KOPT-K1 (cell line): ENCODE results near the gene PPP3CA.
"Not testable (repeated sequence)": the region's sequence is repeated elsewhere in the genome, so short reads cannot be mapped to it uniquely, and the experiment has no call there.

Experiments used
- H3K27ac ChIP-seq: fragments of 200-600 bp; sonication (generic); 2 replicates; pipeline ENCODE4 v1.5.1; 2016; ENCODE audit warnings: antibody characterized with exemption, mild to moderate bottlenecking, low read depth, low read length; ENCODE audit not compliant: poor library complexity, severe bottlenecking
- H3K36me3 ChIP-seq: fragments of 200-600 bp; sonication (generic); 2 replicates; pipeline ENCODE4 v1.5.1; 2017; ENCODE audit warnings: antibody characterized with exemption, mild to moderate bottlenecking, low read length, moderate library complexity; ENCODE audit not compliant: insufficient read depth
- H3K9me3 ChIP-seq: fragments of 200-600 bp; sonication (generic); 2 replicates; pipeline ENCODE4 v1.5.1; 2017; ENCODE audit warnings: antibody characterized with exemption, low read length, mild to moderate bottlenecking; ENCODE audit not compliant: insufficient read depth, poor library complexity, severe bottlenecking

The PPP3CA gene

DNA sequence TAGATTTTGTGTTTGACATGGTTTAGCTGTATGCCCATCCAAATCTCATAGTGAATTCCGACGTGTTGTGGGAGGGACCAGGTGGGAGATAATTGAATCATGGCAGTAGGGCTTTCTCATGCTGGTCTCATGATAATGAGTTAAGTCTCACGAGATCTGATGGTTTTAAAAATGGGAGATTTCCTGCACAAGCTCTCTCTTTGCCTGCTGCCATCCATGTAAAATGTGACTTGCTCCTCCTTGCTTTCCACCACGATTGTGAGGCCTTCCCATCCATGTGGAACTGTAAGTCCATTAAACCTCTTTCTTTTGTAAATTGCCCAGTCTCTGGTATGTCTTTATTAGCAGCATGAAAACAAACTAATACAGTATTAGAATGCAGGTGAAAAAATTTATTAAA is 164.6 kb downstream of the PPP3CA start:
- peaks cover 15% of the 10 kb centered on the region for H3K9me3 ChIP-seq
- H3K27ac ChIP-seq, H3K36me3 ChIP-seq: not testable (repeated sequence)

DNA sequence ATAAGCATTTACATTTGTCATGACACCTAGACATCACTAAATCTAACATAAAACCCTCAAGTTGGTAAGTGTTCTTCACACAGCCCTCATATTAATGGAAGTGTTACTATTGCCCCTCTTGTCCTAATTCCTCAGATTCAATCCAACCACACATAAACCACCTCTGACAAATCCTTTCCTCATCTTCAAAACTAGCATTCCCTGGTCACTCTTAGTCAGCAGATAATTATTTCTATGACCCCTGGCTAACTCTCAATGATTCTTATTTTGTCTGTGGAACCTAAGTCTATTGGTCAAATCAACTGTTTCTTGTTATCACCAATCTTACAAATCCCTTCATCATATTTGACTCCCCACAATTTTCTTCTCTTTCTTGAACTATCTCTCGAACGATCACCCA is 168.6 kb downstream of the PPP3CA start:
- Histone ChIP-seq H3K27ac (no peak overlapping the region), H3K36me3 (no peaks in the 10 kb centered on the region; the same call in 1 of the 2 replicates), H3K9me3 (peaks cover 15% of the 10 kb centered on the region)

- Histone ChIP-seq H3K9me3 (peaks cover 2% of the 10 kb centered on the region), H3K36me3 (no peaks in the 10 kb centered on the region), H3K27ac (no peak overlapping the region)
These were observed 170.2 kb downstream of the PPP3CA start for GRCh38 chr4:101177154-101177553.

GRCh38 chr4:101175896-101176676 is 171.2 kb downstream of the PPP3CA start:
- Histone ChIP-seq H3K36me3 (no peaks in the 10 kb centered on the region), H3K27ac (no peak overlapping the region), H3K9me3 (no peaks in the 10 kb centered on the region)

DNA sequence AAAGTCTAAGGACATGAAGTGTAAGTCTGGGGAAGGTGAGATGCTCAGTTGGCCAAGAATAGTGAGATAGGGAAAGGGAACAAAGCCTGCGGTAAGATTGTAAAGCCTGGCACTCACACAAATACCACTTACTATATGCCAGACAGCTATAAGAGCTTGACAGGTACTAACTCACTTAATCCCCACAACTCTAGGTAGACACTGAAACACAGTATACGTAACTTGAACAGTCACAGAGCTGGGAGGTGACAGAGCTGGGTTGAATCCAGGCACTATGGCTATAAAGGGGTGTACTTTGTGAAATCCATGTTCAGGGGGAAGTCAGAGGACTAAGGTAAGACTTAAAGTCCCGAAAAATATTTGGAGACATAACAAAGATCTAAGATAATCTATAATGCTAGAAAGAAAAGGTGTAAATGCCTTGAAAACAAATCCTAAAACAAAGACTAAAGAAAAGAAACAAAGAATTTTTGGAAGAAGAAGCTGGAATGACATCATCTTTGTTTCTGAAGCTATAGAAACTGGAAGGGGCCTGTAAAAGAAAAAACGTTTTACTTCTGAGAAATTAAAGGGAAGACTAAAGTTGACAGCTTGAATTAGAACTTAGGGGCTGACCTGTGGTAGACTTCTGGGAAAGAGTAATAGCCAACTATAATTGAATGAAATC is 172.5 kb downstream of the PPP3CA start:
- H3K36me3 ChIP-seq = no peaks in the 10 kb centered on the region
- H3K27ac ChIP-seq = no peak overlapping the region
- no peaks in the 10 kb centered on the region for H3K9me3 ChIP-seq

DNA sequence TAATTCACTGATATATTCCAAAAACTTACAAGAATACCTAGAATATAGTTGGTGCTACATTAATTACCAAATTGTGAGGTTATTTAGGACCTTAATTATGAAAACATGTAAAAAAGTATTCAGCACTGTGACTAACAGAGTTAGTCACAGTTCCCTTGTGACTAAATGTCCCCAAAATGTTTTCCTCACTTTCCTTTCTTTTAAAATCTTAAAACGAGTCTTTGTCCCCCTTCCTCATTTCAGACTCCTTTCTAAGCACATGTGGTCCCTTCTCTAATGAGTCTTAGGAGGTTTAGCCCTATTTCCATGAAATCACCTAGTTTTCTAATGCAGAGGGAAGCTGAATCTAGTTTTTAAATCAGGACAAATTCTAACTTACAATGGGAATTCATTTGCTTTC is 175.0 kb downstream of the PPP3CA start:
- no peaks in the 10 kb centered on the region for H3K9me3 ChIP-seq
- no peaks in the 10 kb centered on the region for H3K36me3 ChIP-seq
- H3K27ac ChIP-seq = no peak overlapping the region

- no peaks in the 10 kb centered on the region for H3K36me3 ChIP-seq
- no peak overlapping the region for H3K27ac ChIP-seq
- no peaks in the 10 kb centered on the region for H3K9me3 ChIP-seq
These were observed 175.6 kb downstream of the PPP3CA start for GRCh38 chr4:101171747-101172146.

GRCh38 chr4:101169044-101170014 is 178.0 kb downstream of the PPP3CA start:
- Histone ChIP-seq H3K36me3 (no peaks in the 10 kb centered on the region), H3K9me3 (no peaks in the 10 kb centered on the region), H3K27ac (no peak overlapping the region)

GRCh38 chr4:101163936-101164335 is 183.4 kb downstream of the PPP3CA start:
- Histone ChIP-seq H3K27ac (no peak overlapping the region), H3K9me3 (no peaks in the 10 kb centered on the region), H3K36me3 (no peaks in the 10 kb centered on the region)

DNA sequence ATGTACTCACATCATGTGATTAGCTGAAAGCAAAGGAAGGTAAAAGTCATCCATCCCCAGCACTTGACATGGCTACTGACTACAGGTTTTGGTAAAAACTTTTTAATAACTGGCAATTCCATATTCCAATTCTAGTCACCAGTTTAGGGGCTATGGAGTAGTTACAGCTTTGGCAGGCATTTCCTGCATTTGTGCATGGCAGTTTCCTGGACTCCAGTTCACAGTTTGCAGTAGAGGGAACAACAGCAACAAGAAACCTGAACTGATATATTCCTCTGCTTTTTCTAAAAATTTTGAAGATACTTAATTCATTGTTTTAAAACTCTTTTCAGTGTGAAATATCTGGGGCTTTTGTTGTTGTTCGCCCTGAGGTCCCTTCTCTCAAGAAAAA is 184.3 kb downstream of the PPP3CA start:
- Histone ChIP-seq H3K36me3 (no peaks in the 10 kb centered on the region), H3K9me3 (no peaks in the 10 kb centered on the region), H3K27ac (no peak overlapping the region)

DNA sequence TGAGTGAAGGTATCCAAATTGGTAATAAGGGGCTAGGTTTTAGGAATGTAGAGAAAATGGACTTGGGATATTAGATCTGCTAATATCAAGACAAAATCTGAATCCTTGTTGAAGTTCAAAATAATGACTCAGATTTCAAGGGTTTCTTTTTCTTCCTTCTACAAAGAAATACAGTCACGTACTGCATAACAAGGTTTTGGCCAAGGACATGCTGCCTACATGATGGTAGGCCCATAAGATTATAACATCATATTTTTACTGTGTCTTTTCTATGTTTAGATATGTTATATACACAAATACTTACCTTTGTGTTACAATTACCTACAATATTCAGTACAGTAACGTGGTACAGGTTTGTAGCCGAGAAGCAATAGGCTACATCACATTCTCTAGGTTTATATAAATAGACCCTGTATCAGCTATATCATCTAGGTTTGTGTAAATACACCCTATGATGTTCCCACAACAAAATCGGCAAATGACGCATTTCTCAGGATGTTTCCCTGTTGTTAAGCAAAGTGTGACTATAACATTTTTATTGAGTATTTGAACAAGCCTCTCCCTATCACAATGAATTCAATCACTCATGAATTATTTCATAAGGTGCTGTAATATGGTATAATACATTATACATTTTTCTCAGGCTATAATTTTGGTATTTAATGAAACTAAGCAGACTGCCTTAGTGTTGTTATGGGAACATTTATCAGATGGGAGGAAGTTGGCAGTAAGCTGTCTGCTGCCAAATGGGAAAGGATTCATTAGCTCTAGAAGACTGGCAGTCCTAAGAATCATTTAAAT is 186.3 kb downstream of the PPP3CA start:
- Histone ChIP-seq H3K36me3 (no peaks in the 10 kb centered on the region), H3K27ac (no peak overlapping the region), H3K9me3 (no peaks in the 10 kb centered on the region)

DNA sequence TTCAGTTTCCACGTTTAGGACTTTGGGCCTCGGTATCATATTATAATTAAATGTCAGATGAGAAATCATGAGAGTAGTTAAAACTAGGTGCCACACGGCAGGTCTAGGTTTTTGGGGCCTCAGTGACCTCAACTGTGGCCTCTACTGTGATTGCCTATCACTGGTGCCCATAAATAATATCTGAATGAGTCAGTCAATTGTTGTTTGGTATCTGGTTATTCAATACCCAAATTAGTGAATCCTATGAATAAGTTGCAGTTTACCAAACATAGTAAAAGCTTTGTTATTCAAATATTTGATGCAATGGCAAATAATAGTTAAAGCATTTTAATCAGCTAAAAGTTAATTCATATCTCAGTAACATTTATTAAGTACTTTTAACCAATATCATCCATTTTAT is 188.8 kb downstream of the PPP3CA start:
- Histone ChIP-seq H3K27ac (no peak overlapping the region), H3K9me3 (no peaks in the 10 kb centered on the region), H3K36me3 (no peaks in the 10 kb centered on the region)

DNA sequence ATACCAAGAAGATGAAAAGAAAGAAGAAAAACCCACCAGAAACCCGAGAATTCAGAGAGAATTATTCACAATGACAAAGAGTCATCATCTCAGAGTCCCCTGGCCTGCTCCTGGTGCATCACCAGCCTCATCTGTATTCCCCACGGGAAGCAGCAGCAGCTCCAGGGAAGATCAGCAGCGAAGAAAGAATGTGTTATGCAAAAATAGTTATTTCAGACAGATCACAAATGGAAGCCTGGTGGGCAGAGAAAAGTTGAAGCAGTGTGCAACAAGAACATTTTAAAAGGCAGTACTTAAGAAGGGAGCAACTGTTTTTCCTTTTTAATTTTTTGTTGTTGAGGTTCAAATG is 189.2 kb downstream of the PPP3CA start:
- Histone ChIP-seq H3K36me3 (no peaks in the 10 kb centered on the region), H3K9me3 (no peaks in the 10 kb centered on the region), H3K27ac (no peak overlapping the region)

- Histone ChIP-seq H3K27ac (no peak overlapping the region), H3K36me3 (no peaks in the 10 kb centered on the region), H3K9me3 (no peaks in the 10 kb centered on the region)
These were observed 189.8 kb downstream of the PPP3CA start for GRCh38 chr4:101157415-101158133.
